HCT116 (cell line): ENCODE measurements around the gene ZSCAN1. TPM values are rescaled to one million over a fixed set of nuclear protein-coding genes. Genes with fewer than 3 reads are reported as not detected.

Experiments
- ATAC-seq: fragments of 200-7000 bp; cut with Tn5 transposase; 2 replicates; pipeline ENCODE4 v1.9.1; 2020; ENCODE audit warnings: mild to moderate bottlenecking, moderate library complexity
- BruUV-seq: library from RNA; stranded (reverse); fragments of 400-500 nt; replicated peaks from 2 replicates; lab custom pipeline; 2021; lab: Mats Ljungman, UMichigan
- CTCF ChIA-PET: fragments of 300-600 bp; sonication (Branson Sonifier 250); formaldehyde crosslinking; loops from one replicate; lab custom pipeline; 2021; ENCODE audit warnings: antibody characterized with exemption; lab: Charles Lee
- POLR2A ChIA-PET: fragments of 300-600, 350-600 bp; sonication (Branson Sonifier 250); formaldehyde crosslinking; loops from one replicate; lab custom pipeline; 2021; ENCODE audit warnings: antibody characterized with exemption; lab: Charles Lee
- RAD21 ChIA-PET, 2 experiments: fragments of 300-600 bp; sonication (Branson Sonifier 250); formaldehyde crosslinking; loops; one replicate each; lab custom pipeline; 2023; ENCODE audit warnings: low total read pairs in 2 of 2; ENCODE audit not compliant: uncharacterized antibody in 2 of 2, unreplicated experiment in 2 of 2, low non-redundant PET in 1 of 2; lab: Charles Lee
- DNase-seq: peaks from one replicate; pipeline ENCODE4 v3.0.0-alpha.2; 2010; ENCODE audit warnings: low read depth, low spot score
- H2AFZ ChIP-seq: fragments of 200-600 bp; shearing (Covaris generic), sonication (generic); 2 replicates; pipeline ENCODE4 v1.6.1; 2017; ENCODE audit warnings: low read depth, mixed run types, mixed read lengths, antibody characterized with exemption, low read length; ENCODE audit not compliant: poor library complexity, severe bottlenecking
- H3K27ac ChIP-seq: 2 replicates; pipeline ENCODE4 v1.5.1; 2012; ENCODE audit warnings: low read depth, low read length
- H3K27me3 ChIP-seq: fragments of 200-600 bp; sonication (generic); 2 replicates; pipeline ENCODE4 v1.6.1; 2016; ENCODE audit warnings: mixed run types, low read length, mixed read lengths; ENCODE audit not compliant: insufficient read depth
- H3K36me3 ChIP-seq, 2 experiments: fragments of 200-500 bp in 1 of 2; fragments of 200-600 bp in 1 of 2; sonication (Bioruptor generic) in 1 of 2; sonication (generic) in 1 of 2; 2 replicates each; pipeline versions ENCODE4 v1.5.1 to v1.6.1; 2014 to 2016; ENCODE audit warnings: low read length in 2 of 2, inconsistent platforms in 1 of 2, mixed read lengths in 1 of 2, mixed run types in 1 of 2; ENCODE audit not compliant: insufficient read depth in 2 of 2, control insufficient read depth in 1 of 2
- H3K4me1 ChIP-seq, 2 experiments: fragments of 200-600 bp in 1 of 2; sonication (generic) in 1 of 2; 2 replicates each; pipeline versions ENCODE4 v1.5.1 to v1.6.1; 2012 to 2017; ENCODE audit warnings: low read length in 2 of 2, inconsistent platforms in 1 of 2, mild to moderate bottlenecking in 1 of 2, mixed read lengths in 1 of 2, mixed run types in 1 of 2, moderate library complexity in 1 of 2; ENCODE audit not compliant: insufficient read depth in 2 of 2, control insufficient read depth in 1 of 2
- H3K4me2 ChIP-seq: fragments of 200-600 bp; sonication (generic); 2 replicates; pipeline ENCODE4 v1.6.1; 2017; ENCODE audit warnings: mixed run types, low read length, mixed read lengths
- H3K4me3 ChIP-seq, 2 experiments: fragments of 200-600 bp in 1 of 2; sonication (generic) in 1 of 2; replicated peaks in 1 of 2; 2 replicates each; pipeline ENCODE4 v1.5.1; 2011 to 2016; ENCODE audit warnings: low read length in 2 of 2, control low read depth in 1 of 2, low read depth in 1 of 2, mild to moderate bottlenecking in 1 of 2, mixed read lengths in 1 of 2, mixed run types in 1 of 2
- H3K79me2 ChIP-seq: fragments of 200-600 bp; sonication (generic); 2 replicates; pipeline ENCODE4 v1.6.1; 2017; ENCODE audit warnings: mild to moderate bottlenecking, mixed run types, low read length, moderate library complexity, mixed read lengths; ENCODE audit not compliant: insufficient read depth
- H3K9ac ChIP-seq: fragments of 200-600 bp; sonication (generic); 2 replicates; pipeline ENCODE4 v1.6.1; 2016; ENCODE audit warnings: low read length, mixed read lengths
- H3K9me2 ChIP-seq: fragments of 200-600 bp; sonication (generic), shearing (Covaris generic); 2 replicates; pipeline ENCODE4 v1.6.1; 2017; ENCODE audit warnings: mixed run types, mild to moderate bottlenecking, moderate library complexity; ENCODE audit not compliant: insufficient read depth
- H3K9me3 ChIP-seq, 2 experiments: fragments of 200-500 bp in 1 of 2; fragments of 200-600 bp in 1 of 2; sonication (Bioruptor generic) in 1 of 2; sonication (generic) in 1 of 2; 2 replicates each; pipeline ENCODE4 v1.6.1; 2014 to 2017; ENCODE audit warnings: low read length in 2 of 2, mixed read lengths in 2 of 2, inconsistent platforms in 1 of 2, low read depth in 1 of 2, mild to moderate bottlenecking in 1 of 2, mixed run types in 1 of 2, moderate library complexity in 1 of 2; ENCODE audit not compliant: control insufficient read depth in 1 of 2, insufficient read depth in 1 of 2
- H4K20me1 ChIP-seq: fragments of 200-600 bp; sonication (generic), shearing (Covaris generic); 2 replicates; pipeline ENCODE4 v1.6.1; 2017; ENCODE audit warnings: mixed run types, mild to moderate bottlenecking, moderate library complexity; ENCODE audit not compliant: insufficient read depth
- EGR1 ChIP-seq: IDR thresholded peaks from 2 replicates; pipeline ENCODE4 v1.6.1; 2012; ENCODE audit warnings: low read depth
- EZH2phosphoT487 ChIP-seq: fragments of 200-600 bp; IDR thresholded peaks from 2 replicates; pipeline ENCODE4 v1.6.1; 2018; ENCODE audit warnings: antibody characterized with exemption, borderline replicate concordance
- FOSL1 ChIP-seq: IDR thresholded peaks from 2 replicates; pipeline ENCODE4 v1.6.1; 2012; ENCODE audit warnings: low read depth
- POLR2A ChIP-seq: IDR thresholded peaks from 2 replicates; pipeline ENCODE4 v1.7.0; 2011; ENCODE audit warnings: borderline replicate concordance; ENCODE audit not compliant: insufficient read depth, insufficient read length; ENCODE audit errors: extremely low read depth
- POLR2AphosphoS5 ChIP-seq: IDR thresholded peaks from 2 replicates; pipeline ENCODE4 v1.6.1; 2011; ENCODE audit warnings: mild to moderate bottlenecking, low read depth, low read length, moderate library complexity
- RAD21 ChIP-seq: IDR thresholded peaks from 2 replicates; pipeline ENCODE4 v1.6.1; 2012; ENCODE audit warnings: low read depth, mild to moderate bottlenecking
- SIN3A ChIP-seq: IDR thresholded peaks from 2 replicates; pipeline ENCODE4 v1.6.1; 2012; ENCODE audit warnings: low read depth
- SP1 ChIP-seq: IDR thresholded peaks from 2 replicates; pipeline ENCODE4 v1.6.1; 2012; ENCODE audit warnings: low read depth
- SRF ChIP-seq: IDR thresholded peaks from 2 replicates; pipeline ENCODE4 v1.6.1; 2012; ENCODE audit warnings: low read depth
- ZFX ChIP-seq: fragments of 450-650 bp; IDR thresholded peaks from 2 replicates; pipeline ENCODE4 v1.6.1; 2017
- intact Hi-C: fragments of 100-400 bp; cut with micrococcal nuclease; formaldehyde crosslinking; loops from 2 replicates; pipeline ENCODE4 v1.10.0; 2022
- total RNA-seq: library from RNA; stranded (reverse); gene quantifications from one replicate; pipeline ENCODE4 v1.2.1, GENCODE V29; 2021; ENCODE audit not compliant: unreplicated experiment
- TF ChIP-seq, protein P1 (sequence below): IDR thresholded peaks from 2 replicates; pipeline ENCODE4 v1.6.1; 2011; ENCODE audit warnings: mild to moderate bottlenecking, low read length, moderate library complexity; ENCODE audit not compliant: insufficient replicate concordance; ENCODE audit errors: extremely low read depth

The ZSCAN1 gene
- total RNA-seq, 1 experiment from 2014 or later: not detected

DNA sequence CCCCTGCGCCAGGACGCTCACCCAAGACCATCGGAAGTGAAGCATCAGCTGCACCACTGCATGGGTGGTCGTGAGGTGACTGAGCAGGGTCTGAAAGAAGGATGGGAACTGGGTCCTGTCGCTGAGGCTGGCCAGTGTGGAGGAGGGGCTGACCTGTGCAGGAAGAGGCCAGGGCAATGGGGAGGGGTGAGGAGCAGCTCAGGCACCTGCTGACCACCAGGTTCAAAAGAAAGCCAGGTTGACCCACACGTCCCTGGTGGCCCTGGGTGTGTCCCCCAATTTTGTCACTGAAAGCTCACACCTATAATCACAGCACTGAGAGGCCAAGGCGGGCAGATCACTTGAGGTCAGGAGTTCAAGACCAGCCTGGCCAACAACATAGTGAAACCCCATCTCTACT is 13.7 kb upstream of the ZSCAN1 start:
- BruUV-seq: no TSS peak
- Histone ChIP-seq H2AFZ (no peak overlapping the region), H3K27ac (no peak overlapping the region), H3K36me3 (no peaks in the 10 kb centered on the region), H3K9ac (no peak overlapping the region), H3K27me3 (no peaks in the 10 kb centered on the region), H3K4me2 (no peak overlapping the region), H3K79me2 (no peaks in the 10 kb centered on the region), H3K4me1 (no peaks in the 10 kb centered on the region), H3K9me3 (peaks cover 3 to 10% of the 10 kb centered on the region in 2 experiments; a peak in 2 of 4 replicates), H3K4me3 (no peak overlapping the region), H3K9me2 (no peaks in the 10 kb centered on the region), H4K20me1 (no peaks in the 10 kb centered on the region)
- intact Hi-C loops: no loop called here
- ChIA-PET CTCF (no interaction called here), RAD21 (no interaction called here), POLR2A (no interaction called here)
- DNase-seq: no peak
- no peak for TF ChIP-seq FOSL1
- TF ChIP-seq POLR2AphosphoS5: no peak
- no peak for TF ChIP-seq EGR1
- TF ChIP-seq RAD21: no peak
- TF ChIP-seq POLR2A: no peak
- TF ChIP-seq EZH2phosphoT487: no peak
- no peak for TF ChIP-seq ZFX
- no peak for TF ChIP-seq SIN3A
- TF ChIP-seq SRF: no peak
- TF ChIP-seq, protein P1, sequence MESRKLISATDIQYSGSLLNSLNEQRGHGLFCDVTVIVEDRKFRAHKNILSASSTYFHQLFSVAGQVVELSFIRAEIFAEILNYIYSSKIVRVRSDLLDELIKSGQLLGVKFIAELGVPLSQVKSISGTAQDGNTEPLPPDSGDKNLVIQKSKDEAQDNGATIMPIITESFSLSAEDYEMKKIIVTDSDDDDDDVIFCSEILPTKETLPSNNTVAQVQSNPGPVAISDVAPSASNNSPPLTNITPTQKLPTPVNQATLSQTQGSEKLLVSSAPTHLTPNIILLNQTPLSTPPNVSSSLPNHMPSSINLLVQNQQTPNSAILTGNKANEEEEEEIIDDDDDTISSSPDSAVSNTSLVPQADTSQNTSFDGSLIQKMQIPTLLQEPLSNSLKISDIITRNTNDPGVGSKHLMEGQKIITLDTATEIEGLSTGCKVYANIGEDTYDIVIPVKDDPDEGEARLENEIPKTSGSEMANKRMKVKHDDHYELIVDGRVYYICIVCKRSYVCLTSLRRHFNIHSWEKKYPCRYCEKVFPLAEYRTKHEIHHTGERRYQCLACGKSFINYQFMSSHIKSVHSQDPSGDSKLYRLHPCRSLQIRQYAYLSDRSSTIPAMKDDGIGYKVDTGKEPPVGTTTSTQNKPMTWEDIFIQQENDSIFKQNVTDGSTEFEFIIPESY: no peak
- TF ChIP-seq SP1: no peak
- ATAC-seq: no peak
